SK-N-SH (cell line): Measurements from ENCODE around the gene C12orf43. TPM values are rescaled to one million over a fixed set of nuclear protein-coding genes. Genes with fewer than 3 reads are reported as not detected.

Experiments
- CTCF ChIA-PET: fragments of 300-600, 350-600 bp; formaldehyde crosslinking; extraction: SDS; loops from one replicate; lab custom pipeline; 2021; lab: Yijun Ruan, JAX
- POLR2A ChIA-PET: fragments of 350-600 bp; sonication (Branson Sonifier 250); formaldehyde crosslinking; extraction: SDS; loops from one replicate; lab custom pipeline; 2020; ENCODE audit warnings: antibody characterized with exemption, inconsistent platforms; lab: Yijun Ruan, JAX
- DNase-seq: peaks from one replicate; pipeline ENCODE4 v3.0.0; 2012
- H2AFZ ChIP-seq: fragments of 200-600 bp; sonication (generic); 2 replicates; pipeline ENCODE4 v1.8.1; 2016; ENCODE audit warnings: antibody characterized with exemption, mild to moderate bottlenecking, low read depth
- H3F3A ChIP-seq: fragments of 200-600 bp; sonication (generic); replicated peaks from 2 replicates; pipeline ENCODE3; 2016; ENCODE audit warnings: antibody characterized with exemption, mild to moderate bottlenecking; ENCODE audit not compliant: insufficient read depth
- H3K27ac ChIP-seq, 2 experiments: fragments of 200-500 bp in 1 of 2; fragments of 200-600 bp in 1 of 2; sonication (Bioruptor generic) in 1 of 2; sonication (generic), shearing (Covaris generic) in 1 of 2; 2 replicates each; pipeline versions ENCODE4 v1.5.1 to v1.6.1; 2014 to 2016; ENCODE audit warnings: low read depth in 2 of 2, inconsistent platforms in 1 of 2, low read length in 1 of 2, mild to moderate bottlenecking in 1 of 2, mixed read lengths in 1 of 2
- H3K27me3 ChIP-seq: fragments of 200-600 bp; sonication (generic), shearing (Covaris generic); 2 replicates; pipeline ENCODE4 v1.6.1; 2016; ENCODE audit warnings: mixed run types; ENCODE audit not compliant: insufficient read depth
- H3K36me3 ChIP-seq, 2 experiments: fragments of 200-500 bp in 1 of 2; fragments of 200-600 bp in 1 of 2; sonication (Bioruptor generic) in 1 of 2; sonication (generic) in 1 of 2; replicated peaks in 1 of 2; 2 replicates each; pipeline versions ENCODE3 to v1.5.1; 2014 to 2016; ENCODE audit warnings: low read length in 1 of 2, mild to moderate bottlenecking in 1 of 2; ENCODE audit not compliant: insufficient read depth in 2 of 2, control insufficient read depth in 1 of 2
- H3K4me1 ChIP-seq, 2 experiments: fragments of 200-500 bp in 1 of 2; fragments of 200-600 bp in 1 of 2; sonication (Bioruptor generic) in 1 of 2; sonication (generic), shearing (Covaris generic) in 1 of 2; 2 replicates each; pipeline versions ENCODE4 v1.5.1 to v1.6.1; 2014 to 2016; ENCODE audit warnings: low read depth in 1 of 2, low read length in 1 of 2, mixed run types in 1 of 2; ENCODE audit not compliant: insufficient read depth in 2 of 2, control insufficient read depth in 1 of 2
- H3K4me2 ChIP-seq: fragments of 200-600 bp; sonication (generic), shearing (Covaris generic); 2 replicates; pipeline ENCODE4 v1.6.1; 2017; ENCODE audit warnings: mixed run types
- H3K4me3 ChIP-seq, 2 experiments: fragments of 200-500 bp in 1 of 2; fragments of 200-600 bp in 1 of 2; sonication (Bioruptor generic) in 1 of 2; sonication (generic), shearing (Covaris generic) in 1 of 2; 2 replicates each; pipeline versions ENCODE4 v1.5.1 to v1.8.1; 2014 to 2016; ENCODE audit warnings: low read depth in 2 of 2, inconsistent platforms in 1 of 2, low read length in 1 of 2, mild to moderate bottlenecking in 1 of 2, mixed read lengths in 1 of 2, moderate library complexity in 1 of 2
- H3K79me2 ChIP-seq: fragments of 200-600 bp; sonication (generic); 2 replicates; pipeline ENCODE4 v1.8.1; 2017; ENCODE audit warnings: mild to moderate bottlenecking; ENCODE audit not compliant: insufficient read depth
- H3K9ac ChIP-seq: fragments of 200-600 bp; sonication (generic); 2 replicates; pipeline ENCODE4 v1.6.1; 2017; ENCODE audit warnings: mixed run types
- H3K9me2 ChIP-seq: fragments of 200-600 bp; sonication (generic); 2 replicates; pipeline ENCODE4 v1.6.1; 2017; ENCODE audit warnings: mixed run types
- H3K9me3 ChIP-seq: fragments of 200-600 bp; sonication (generic); 2 replicates; pipeline ENCODE4 v1.6.1; 2017; ENCODE audit warnings: mixed run types, mild to moderate bottlenecking, moderate library complexity
- H4K20me1 ChIP-seq: fragments of 200-600 bp; sonication (generic); 2 replicates; pipeline ENCODE4 v1.6.1; 2017; ENCODE audit warnings: mild to moderate bottlenecking, mixed run types; ENCODE audit not compliant: insufficient read depth
- CHD2 ChIP-seq: fragments of 150-350 bp; IDR thresholded peaks from 2 replicates; pipeline ENCODE4 v1.6.1; 2018; ENCODE audit warnings: low read length; ENCODE audit not compliant: partially characterized antibody
- ELF1 ChIP-seq: IDR thresholded peaks from 2 replicates; pipeline ENCODE4 v1.4.0; 2012
- EZH2phosphoT487 ChIP-seq: fragments of 200-600 bp; sonication (generic); IDR thresholded peaks from 2 replicates; pipeline ENCODE4 v1.6.1; 2017; ENCODE audit warnings: low read depth, mixed run types, mild to moderate bottlenecking, antibody characterized with exemption, moderate library complexity, borderline replicate concordance
- FOSL2 ChIP-seq: IDR thresholded peaks from 2 replicates; pipeline ENCODE4 v1.4.0; 2012; ENCODE audit warnings: low read depth, mild to moderate bottlenecking, moderate library complexity, borderline replicate concordance
- GATA2 ChIP-seq: sonication (generic); formaldehyde crosslinking; IDR thresholded peaks from 2 replicates; pipeline ENCODE4 v1.5.0; 2020; ENCODE audit warnings: mild to moderate bottlenecking, missing genetic modification reagents
- JUND ChIP-seq: IDR thresholded peaks from 2 replicates; pipeline ENCODE4 v1.4.0; 2012
- MEF2A ChIP-seq: IDR thresholded peaks from 2 replicates; pipeline ENCODE4 v1.4.0; 2012; ENCODE audit warnings: low read depth, borderline replicate concordance
- MXI1 ChIP-seq: IDR thresholded peaks from 2 replicates; pipeline ENCODE4 v1.6.1; 2012; ENCODE audit warnings: mild to moderate bottlenecking, low read depth, low read length, improper control_type of control experiment
- NFIC ChIP-seq: IDR thresholded peaks from 2 replicates; pipeline ENCODE4 v1.4.0; 2012; ENCODE audit warnings: borderline replicate concordance
- NRF1 ChIP-seq: IDR thresholded peaks from 2 replicates; pipeline ENCODE4 v1.6.1; 2012; ENCODE audit warnings: low read depth, mild to moderate bottlenecking, low read length
- RXRA ChIP-seq: IDR thresholded peaks from 2 replicates; pipeline ENCODE4 v1.4.0; 2012; ENCODE audit warnings: low read depth, mild to moderate bottlenecking, borderline replicate concordance
- SIN3A ChIP-seq: IDR thresholded peaks from 2 replicates; pipeline ENCODE4 v1.6.1; 2012; ENCODE audit warnings: low read depth, mild to moderate bottlenecking, low read length, moderate library complexity, borderline replicate concordance
- SMC3 ChIP-seq: IDR thresholded peaks from 2 replicates; pipeline ENCODE4 v1.6.1; 2012; ENCODE audit warnings: low read depth, low read length, improper control_type of control experiment
- TAF1 ChIP-seq: IDR thresholded peaks from 2 replicates; pipeline ENCODE4 v1.6.1; 2012; ENCODE audit warnings: low read depth, mild to moderate bottlenecking, low read length, moderate library complexity, borderline replicate concordance
- TCF12 ChIP-seq: IDR thresholded peaks from 2 replicates; pipeline ENCODE4 v1.4.0; 2012
- TEAD4 ChIP-seq: IDR thresholded peaks from 2 replicates; pipeline ENCODE4 v1.4.0; 2012; ENCODE audit warnings: mild to moderate bottlenecking, borderline replicate concordance; ENCODE audit not compliant: insufficient read depth
- WGBS: methylation state at CpG from one replicate; pipeline ENCODE4 v1.1.6; 2017; ENCODE audit warnings: low lambda C conversion rate; 5-methylcytosine and 5-hydroxymethylcytosine counted together
- polyA plus RNA-seq, 3 experiments: library from polyadenylated mRNA; depleted of rRNA; stranded (reverse); fragments of >200 nt; gene quantifications; 2 replicates each; pipeline ENCODE4 v1.2.3, GENCODE V29; 2012
- TF ChIP-seq, protein P1 (sequence below): IDR thresholded peaks from 2 replicates; pipeline ENCODE4 v1.4.0; 2012; ENCODE audit warnings: low read depth
- TF ChIP-seq, protein P2 (sequence below): fragments of 150-350 bp; IDR thresholded peaks from 2 replicates; pipeline ENCODE4 v1.6.1; 2017; ENCODE audit warnings: antibody characterized with exemption, low read length, low read depth, borderline replicate concordance
- TF ChIP-seq, protein P3 (sequence below): IDR thresholded peaks from 2 replicates; pipeline ENCODE4 v1.4.0; 2012; ENCODE audit warnings: low read depth, borderline replicate concordance

Gene C12orf43
- polyA plus RNA-seq, 1 of the 3 experiments (the other 2 are of a cell fraction) = 13.9 TPM

DNA sequence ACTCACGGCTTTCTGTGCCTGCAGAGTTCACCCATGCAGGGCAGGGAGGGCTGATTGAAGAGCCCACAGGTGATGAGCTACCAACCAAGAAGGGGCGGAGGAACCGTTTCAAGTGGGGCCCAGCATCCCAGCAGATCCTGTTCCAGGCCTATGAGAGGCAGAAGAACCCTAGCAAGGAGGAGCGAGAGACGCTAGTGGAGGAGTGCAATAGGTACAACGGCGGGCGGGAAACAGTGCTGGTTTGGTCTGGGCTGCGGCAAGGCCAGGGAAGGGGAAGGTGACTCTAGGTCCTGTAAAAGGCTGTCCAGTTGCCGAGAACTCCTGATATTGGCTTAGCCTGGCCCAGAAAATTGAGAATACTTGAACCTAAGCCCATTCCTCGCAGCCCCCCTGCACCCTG lies 22.8 kb downstream of the C12orf43 start:
- TF ChIP-seq SIN3A = no peak
- TF ChIP-seq, protein P1, sequence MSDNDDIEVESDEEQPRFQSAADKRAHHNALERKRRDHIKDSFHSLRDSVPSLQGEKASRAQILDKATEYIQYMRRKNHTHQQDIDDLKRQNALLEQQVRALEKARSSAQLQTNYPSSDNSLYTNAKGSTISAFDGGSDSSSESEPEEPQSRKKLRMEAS = no peak
- TF ChIP-seq NFIC = no peak
- TF ChIP-seq SMC3 = no peak
- no peak for TF ChIP-seq ELF1
- no peak for TF ChIP-seq RXRA
- POLR2A ChIA-PET = no interaction called here
- DNase-seq = no peak

DNA sequence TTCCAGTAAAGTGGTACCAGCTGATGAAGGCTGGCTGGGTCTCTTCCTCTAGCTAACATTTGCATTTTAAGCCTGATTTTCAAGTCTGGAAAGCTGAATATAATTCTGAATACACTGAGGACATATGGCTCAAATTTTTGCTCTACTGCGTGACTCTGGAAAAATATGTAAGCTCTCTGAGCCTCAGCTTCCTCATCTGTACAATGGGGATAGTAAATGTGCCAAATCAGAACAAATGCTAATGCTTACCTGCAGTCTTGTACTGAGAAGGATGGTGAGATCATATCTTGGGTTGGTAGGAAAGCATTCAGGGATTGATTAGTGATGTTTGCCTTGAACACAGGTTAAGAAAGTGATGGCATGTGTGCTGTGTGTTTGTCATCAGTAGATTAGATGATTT lies 23.3 kb downstream of the C12orf43 start:
- no peaks in the 10 kb centered on the region for H3K79me2 ChIP-seq
- H3K4me2 ChIP-seq = no peak overlapping the region
- H3K9ac ChIP-seq = no peak overlapping the region
- H3K9me2 ChIP-seq = no peaks in the 10 kb centered on the region
- no peaks in the 10 kb centered on the region for H3K4me1 ChIP-seq
- 60% methylated on average over 1 of the region's 1 CpG for WGBS
- DNase-seq = no peak
- H4K20me1 ChIP-seq = no peaks in the 10 kb centered on the region
- H3K4me3 ChIP-seq = no peak overlapping the region
- H3K9me3 ChIP-seq = no peaks in the 10 kb centered on the region
- TF ChIP-seq GATA2 (CRISPR knock-in tag) = no peak
- TF ChIP-seq, protein P2, sequence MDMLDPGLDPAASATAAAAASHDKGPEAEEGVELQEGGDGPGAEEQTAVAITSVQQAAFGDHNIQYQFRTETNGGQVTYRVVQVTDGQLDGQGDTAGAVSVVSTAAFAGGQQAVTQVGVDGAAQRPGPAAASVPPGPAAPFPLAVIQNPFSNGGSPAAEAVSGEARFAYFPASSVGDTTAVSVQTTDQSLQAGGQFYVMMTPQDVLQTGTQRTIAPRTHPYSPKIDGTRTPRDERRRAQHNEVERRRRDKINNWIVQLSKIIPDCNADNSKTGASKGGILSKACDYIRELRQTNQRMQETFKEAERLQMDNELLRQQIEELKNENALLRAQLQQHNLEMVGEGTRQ = no peak
- TF ChIP-seq ELF1 = no peak
- TF ChIP-seq TCF12 = no peak
- no peak for TF ChIP-seq MXI1
- no peak for TF ChIP-seq NRF1
- no peak for TF ChIP-seq TEAD4
- no peak for TF ChIP-seq CHD2
- TF ChIP-seq TAF1 = no peak
- TF ChIP-seq FOSL2 = no peak
- no peak for TF ChIP-seq EZH2phosphoT487
- no peak for TF ChIP-seq JUND
- TF ChIP-seq, protein P1 = no peak
- TF ChIP-seq, protein P3, sequence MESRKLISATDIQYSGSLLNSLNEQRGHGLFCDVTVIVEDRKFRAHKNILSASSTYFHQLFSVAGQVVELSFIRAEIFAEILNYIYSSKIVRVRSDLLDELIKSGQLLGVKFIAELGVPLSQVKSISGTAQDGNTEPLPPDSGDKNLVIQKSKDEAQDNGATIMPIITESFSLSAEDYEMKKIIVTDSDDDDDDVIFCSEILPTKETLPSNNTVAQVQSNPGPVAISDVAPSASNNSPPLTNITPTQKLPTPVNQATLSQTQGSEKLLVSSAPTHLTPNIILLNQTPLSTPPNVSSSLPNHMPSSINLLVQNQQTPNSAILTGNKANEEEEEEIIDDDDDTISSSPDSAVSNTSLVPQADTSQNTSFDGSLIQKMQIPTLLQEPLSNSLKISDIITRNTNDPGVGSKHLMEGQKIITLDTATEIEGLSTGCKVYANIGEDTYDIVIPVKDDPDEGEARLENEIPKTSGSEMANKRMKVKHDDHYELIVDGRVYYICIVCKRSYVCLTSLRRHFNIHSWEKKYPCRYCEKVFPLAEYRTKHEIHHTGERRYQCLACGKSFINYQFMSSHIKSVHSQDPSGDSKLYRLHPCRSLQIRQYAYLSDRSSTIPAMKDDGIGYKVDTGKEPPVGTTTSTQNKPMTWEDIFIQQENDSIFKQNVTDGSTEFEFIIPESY = no peak
- no peak for TF ChIP-seq MEF2A
- TF ChIP-seq, all 33 proteins: peak for 0
- Histone ChIP-seq H3K36me3 (no peaks in the 10 kb centered on the region), H2AFZ (no peak overlapping the region), H3K27ac (no peak overlapping the region), H3F3A (no peaks in the 10 kb centered on the region), H3K27me3 (no peaks in the 10 kb centered on the region; the same call in 1 of the 2 replicates)
- CTCF ChIA-PET = interaction anchor here (0.6 to 2.5 kb wide), 8 partner anchors 8 to 1345 kb away, joined by 3 to 9 read pairs (median 4); no protein-coding TSS in a partner anchor
- POLR2A ChIA-PET = no interaction called here

More for the DNA sequence above, 22.8 kb downstream of the C12orf43 start:
- Histone ChIP-seq H3K27me3 (no peaks in the 10 kb centered on the region; the same call in 1 of the 2 replicates), H3K9me2 (no peaks in the 10 kb centered on the region), H3K9ac (no peak overlapping the region), H3K9me3 (no peaks in the 10 kb centered on the region), H3K4me3 (no peak overlapping the region), H3K79me2 (no peaks in the 10 kb centered on the region), H3K27ac (no peak overlapping the region), H3K4me1 (no peaks in the 10 kb centered on the region), H3K36me3 (no peaks in the 10 kb centered on the region), H3K4me2 (no peak overlapping the region), H3F3A (no peaks in the 10 kb centered on the region), H2AFZ (no peak overlapping the region), H4K20me1 (no peaks in the 10 kb centered on the region)
- WGBS = 76% methylated on average over 10 of the region's 11 CpGs
- CTCF ChIA-PET = interaction anchor here (1.1 to 2.5 kb wide), 3 partner anchors 8 to 410 kb away, joined by 3 to 9 read pairs (median 5); no protein-coding TSS in a partner anchor
